Breast epithelium (tissue), 4 donors: ENCODE results near the gene RREB1. TPM values are rescaled to one million over a fixed set of nuclear protein-coding genes. Genes with fewer than 3 reads are reported as not detected.

ENCODE experiments used
- DNase-seq, 2 donors: peaks; one replicate each; pipeline ENCODE4 v3.0.0-alpha.2; 2019; ENCODE audit warnings: low spot score in 2 of 2
- H3K27ac ChIP-seq, 2 donors: fragments of 200-600 bp; sonication (generic) in 1 of 2; one replicate each; pipeline ENCODE4 v1.5.1; 2016 to 2019; ENCODE audit warnings: mild to moderate bottlenecking in 1 of 2
- H3K27me3 ChIP-seq, 2 donors: fragments of 200-600 bp; sonication (generic) in 1 of 2; one replicate each; pipeline versions ENCODE4 v1.5.1 to v1.6.0; 2017 to 2019; ENCODE audit warnings: control low read depth in 1 of 2, mild to moderate bottlenecking in 1 of 2
- H3K36me3 ChIP-seq: fragments of 200-600 bp; one replicate; pipeline ENCODE4 v1.5.1; 2019
- H3K4me1 ChIP-seq, 2 donors: fragments of 200-600 bp; sonication (generic); one replicate each; pipeline ENCODE4 v1.5.1; 2016 to 2019; ENCODE audit warnings: control low read depth in 1 of 2
- H3K4me3 ChIP-seq, 3 donors: fragments of 200-600 bp; sonication (generic); 1 replicate in 2 of 3; 2 replicates in 1 of 3; pipeline ENCODE4 v1.5.1; 2016 to 2019; ENCODE audit warnings: mild to moderate bottlenecking in 3 of 3, moderate library complexity in 2 of 3
- H3K9me3 ChIP-seq, 2 donors: fragments of 200-600 bp; sonication (generic) in 1 of 2; one replicate each; pipeline ENCODE4 v1.5.1; 2016 to 2019; ENCODE audit warnings: control low read depth in 1 of 2
- CTCF ChIP-seq, 3 donors: fragments of 450-650 bp; IDR thresholded peaks; one replicate each; pipeline ENCODE4 v1.5.1; 2016 to 2017; ENCODE audit warnings: antibody characterized with exemption in 3 of 3, mild to moderate bottlenecking in 3 of 3, moderate library complexity in 3 of 3
- POLR2A ChIP-seq: fragments of 450-650 bp; IDR thresholded peaks from one replicate; pipeline ENCODE4 v1.6.1; 2016; ENCODE audit warnings: antibody characterized with exemption, mild to moderate bottlenecking, moderate library complexity
- POLR2AphosphoS5 ChIP-seq, 3 donors: sonication (generic); formaldehyde crosslinking; IDR thresholded peaks; one replicate each; pipeline ENCODE4 v1.6.1; 2017; ENCODE audit warnings: antibody characterized with exemption in 3 of 3
- intact Hi-C: fragments of 100-400 bp; cut with DNase I; formaldehyde crosslinking; loops from one replicate; pipeline ENCODE4 v1.15.1; 2023; ENCODE audit warnings: low total_unique reads
- total RNA-seq, 3 donors: library from RNA; depleted of rRNA; stranded (reverse); fragments of >200 nt; gene quantifications; one replicate each; pipeline ENCODE4 v1.1.0, GENCODE V29; 2016

The RREB1 gene
- total RNA-seq, 3 donors from 2014 or later: 36.0 to 39.8 (median 39.7) TPM

GRCh38 chr6:7219310-7219709 is 111.5 kb downstream of the RREB1 start:
- intact Hi-C loops: no loop called here
- Histone ChIP-seq H3K9me3 (no peaks in the 10 kb centered on the region), H3K27me3 (no peaks in the 10 kb centered on the region), H3K36me3 (no peaks in the 10 kb centered on the region), H3K4me3 (no peak overlapping the region), H3K27ac (peak overlapping the region; percentile 48 to 62), H3K4me1 (no peaks in the 10 kb centered on the region)
- DNase-seq: no peak
- TF ChIP-seq CTCF (IDR thresholded peaks at IDR 0.05): no peak

- DNase-seq: no peak
- no peaks in the 10 kb centered on the region for H3K27me3 ChIP-seq
- H3K4me3 ChIP-seq: no peak overlapping the region
- H3K4me1 ChIP-seq: no peaks in the 10 kb centered on the region
- H3K9me3 ChIP-seq: no peaks in the 10 kb centered on the region
- TF ChIP-seq POLR2AphosphoS5 (IDR thresholded peaks at IDR 0.05): no peak
- no peak for TF ChIP-seq POLR2A
- TF ChIP-seq CTCF (IDR thresholded peaks at IDR 0.05): no peak
- H3K27ac ChIP-seq: no peak overlapping the region
- H3K36me3 ChIP-seq: peaks cover 9% of the 10 kb centered on the region
- intact Hi-C loops: no loop called here
Observed at GRCh38 chr6:7222197-7222596, 114.4 kb downstream of the RREB1 start.

- Histone ChIP-seq H3K36me3 (peaks cover 14% of the 10 kb centered on the region), H3K27me3 (no peaks in the 10 kb centered on the region), H3K4me3 (no peak overlapping the region), H3K27ac (no peak overlapping the region), H3K9me3 (no peaks in the 10 kb centered on the region), H3K4me1 (no peaks in the 10 kb centered on the region)
- TF ChIP-seq POLR2AphosphoS5 (IDR thresholded peaks at IDR 0.05): no peak
- no peak for TF ChIP-seq CTCF (IDR thresholded peaks at IDR 0.05)
- no peak for TF ChIP-seq POLR2A
- intact Hi-C loops: no loop called here
- DNase-seq: no peak
Observed at GRCh38 chr6:7224731-7225130, 117.0 kb downstream of the RREB1 start.

GRCh38 chr6:7228662-7229375 is 121.1 kb downstream of the RREB1 start:
- peaks cover 22% of the 10 kb centered on the region for H3K36me3 ChIP-seq

More at GRCh38 chr6:7228662-7229375, 121.1 kb downstream of the RREB1 start:
- Histone ChIP-seq H3K4me1 (no peaks in the 10 kb centered on the region), H3K9me3 (no peaks in the 10 kb centered on the region), H3K27ac (no peak overlapping the region), H3K27me3 (no peaks in the 10 kb centered on the region), H3K4me3 (no peak overlapping the region)
- intact Hi-C loops: no loop called here
- TF ChIP-seq POLR2AphosphoS5 (IDR thresholded peaks at IDR 0.05) (no peak), POLR2A (no peak), CTCF (IDR thresholded peaks at IDR 0.05) (no peak)
- no peak for DNase-seq
